ENCODE data around the gene BMP7.

Gene BMP7

GRCh38 chr20:57186192-57186591 is 80.2 kb downstream of the BMP7 start:
- no peak overlapping the region for H3K4me3 ChIP-seq (ENCODE audit: low read length)
- no peak for DNase-seq (ENCODE audit: low read depth)
- TF ChIP-seq, protein P1, sequence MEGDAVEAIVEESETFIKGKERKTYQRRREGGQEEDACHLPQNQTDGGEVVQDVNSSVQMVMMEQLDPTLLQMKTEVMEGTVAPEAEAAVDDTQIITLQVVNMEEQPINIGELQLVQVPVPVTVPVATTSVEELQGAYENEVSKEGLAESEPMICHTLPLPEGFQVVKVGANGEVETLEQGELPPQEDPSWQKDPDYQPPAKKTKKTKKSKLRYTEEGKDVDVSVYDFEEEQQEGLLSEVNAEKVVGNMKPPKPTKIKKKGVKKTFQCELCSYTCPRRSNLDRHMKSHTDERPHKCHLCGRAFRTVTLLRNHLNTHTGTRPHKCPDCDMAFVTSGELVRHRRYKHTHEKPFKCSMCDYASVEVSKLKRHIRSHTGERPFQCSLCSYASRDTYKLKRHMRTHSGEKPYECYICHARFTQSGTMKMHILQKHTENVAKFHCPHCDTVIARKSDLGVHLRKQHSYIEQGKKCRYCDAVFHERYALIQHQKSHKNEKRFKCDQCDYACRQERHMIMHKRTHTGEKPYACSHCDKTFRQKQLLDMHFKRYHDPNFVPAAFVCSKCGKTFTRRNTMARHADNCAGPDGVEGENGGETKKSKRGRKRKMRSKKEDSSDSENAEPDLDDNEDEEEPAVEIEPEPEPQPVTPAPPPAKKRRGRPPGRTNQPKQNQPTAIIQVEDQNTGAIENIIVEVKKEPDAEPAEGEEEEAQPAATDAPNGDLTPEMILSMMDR (conservative IDR thresholded peaks at IDR 0.05; ENCODE audit: low read depth, low read length): no peak

DNA sequence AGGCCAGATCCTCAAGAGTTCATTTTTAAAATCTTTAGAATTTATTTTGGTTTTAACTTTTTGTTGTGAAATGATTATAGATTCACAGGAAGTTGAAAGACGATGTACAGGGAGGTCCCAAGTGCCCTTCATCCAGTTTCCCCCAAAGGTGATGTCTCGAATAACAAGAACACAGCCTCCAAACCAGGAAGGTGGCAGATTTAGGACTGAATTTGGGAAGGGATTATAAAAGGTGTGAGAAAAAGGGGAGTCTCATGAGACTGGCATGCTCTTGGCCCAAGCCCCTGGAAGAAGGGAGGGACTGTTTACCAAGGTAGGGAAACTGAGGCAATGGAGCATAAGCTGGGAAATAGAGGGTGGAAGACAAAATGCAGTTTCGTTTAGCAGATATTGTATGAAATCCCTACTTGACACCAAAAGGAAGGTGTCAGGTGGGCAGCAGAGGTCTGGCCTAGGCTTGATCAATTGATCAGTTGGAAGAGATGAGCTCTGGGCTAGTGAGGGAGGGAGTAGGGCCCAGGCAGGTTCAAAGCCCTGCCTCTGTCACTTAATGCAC is 81.2 kb downstream of the BMP7 start:
- no peak for DNase-seq (ENCODE audit: low read depth)
- TF ChIP-seq, protein P1 (conservative IDR thresholded peaks at IDR 0.05; ENCODE audit: low read depth, low read length): no peak
- H3K4me3 ChIP-seq (ENCODE audit: low read length): no peak overlapping the region

DNA sequence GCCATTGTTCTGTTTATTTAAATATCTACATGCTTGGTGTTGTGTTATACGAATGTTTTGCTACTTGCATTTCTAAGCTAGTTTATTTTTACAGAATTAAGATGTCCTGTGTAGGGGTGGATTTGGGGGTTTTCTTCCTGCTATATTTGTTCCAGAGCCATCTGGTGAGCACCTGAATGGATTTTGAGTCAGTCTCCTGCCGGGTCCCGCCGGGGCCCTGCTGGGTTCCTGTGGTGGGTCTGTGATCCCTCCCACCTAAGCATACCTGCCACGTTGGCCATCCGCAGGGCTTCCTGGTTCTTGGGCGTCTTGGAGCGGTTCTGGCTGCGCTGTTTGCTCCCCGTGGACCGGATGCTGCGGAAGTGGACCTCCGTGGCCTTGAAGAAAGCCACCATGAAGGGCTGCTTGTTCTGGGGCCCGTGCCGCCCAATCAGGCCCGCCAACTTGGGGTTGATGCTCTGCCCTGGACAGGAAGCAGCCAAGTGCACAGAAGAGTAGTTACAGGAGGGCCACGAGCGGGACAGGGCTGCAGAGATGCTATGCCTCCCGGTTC is 82.9 kb downstream of the BMP7 start:
- TF ChIP-seq, protein P1 (conservative IDR thresholded peaks at IDR 0.05; ENCODE audit: low read depth, low read length): no peak
- DNase-seq (ENCODE audit: low read depth): no peak
- H3K4me3 ChIP-seq (ENCODE audit: low read length): no peak overlapping the region

- H3K4me3 ChIP-seq (ENCODE audit: low read length): no peak overlapping the region
- no peak for DNase-seq (ENCODE audit: low read depth)
- TF ChIP-seq, protein P1 (conservative IDR thresholded peaks at IDR 0.05; ENCODE audit: low read depth, low read length): no peak
Observed at GRCh38 chr20:57181639-57182038, 84.8 kb downstream of the BMP7 start.

DNA sequence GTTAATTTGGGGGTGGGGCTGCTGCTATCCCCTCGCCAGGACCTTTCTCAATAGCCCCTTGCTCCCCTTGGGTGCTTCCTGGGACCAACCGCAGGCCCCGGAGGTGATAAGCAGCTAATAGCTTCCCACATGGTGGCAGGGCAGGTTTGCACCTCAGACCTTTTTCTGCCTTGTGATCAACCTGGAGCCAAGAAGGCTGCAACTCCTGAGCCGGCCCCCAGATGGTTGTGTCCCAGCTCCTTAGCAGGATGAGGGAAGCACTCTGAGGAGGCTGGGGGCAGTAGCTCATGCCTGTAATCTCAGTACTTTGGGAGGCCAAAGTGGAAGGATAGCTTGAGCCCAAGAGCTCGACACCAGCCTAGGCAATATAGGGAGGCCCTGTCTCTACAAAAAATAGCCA is 85.5 kb downstream of the BMP7 start:
- H3K4me3 ChIP-seq (ENCODE audit: low read length): no peak overlapping the region
- DNase-seq (ENCODE audit: low read depth): no peak
- TF ChIP-seq, protein P1 (conservative IDR thresholded peaks at IDR 0.05; ENCODE audit: low read depth, low read length): no peak

DNA sequence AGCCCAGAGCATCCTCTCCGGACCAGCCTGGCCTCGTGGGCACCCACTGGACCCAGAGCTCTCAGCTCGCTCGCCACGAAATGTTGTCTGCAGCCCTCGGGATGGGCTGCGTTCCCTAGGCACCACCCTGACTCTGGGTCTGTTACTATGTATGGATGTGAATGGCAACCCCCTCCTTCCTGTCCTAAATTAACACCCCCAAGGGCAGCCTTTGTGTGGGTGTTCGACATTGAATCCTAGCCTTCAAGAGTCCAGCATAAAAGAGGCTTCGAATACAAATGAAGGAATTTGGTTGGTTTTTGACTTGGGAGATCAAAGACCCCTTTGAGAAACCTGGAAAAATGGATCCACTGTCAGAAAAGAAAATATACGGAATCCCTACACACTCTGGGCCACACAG is 86.1 kb downstream of the BMP7 start:
- TF ChIP-seq, protein P1 (conservative IDR thresholded peaks at IDR 0.05; ENCODE audit: low read depth, low read length): no peak
- H3K4me3 ChIP-seq (ENCODE audit: low read length): no peak overlapping the region
- no peak for DNase-seq (ENCODE audit: low read depth)

GRCh38 chr20:57179265-57179664 is 87.2 kb downstream of the BMP7 start:
- no peak overlapping the region for H3K4me3 ChIP-seq (ENCODE audit: low read length)
- TF ChIP-seq, protein P1 (conservative IDR thresholded peaks at IDR 0.05; ENCODE audit: low read depth, low read length): no peak
- DNase-seq (ENCODE audit: low read depth): no peak

Measured in retinal pigment epithelial cell (primary cell).